Liver (tissue), 9 donors: Measurements from ENCODE around the gene RXFP3. TPM values are rescaled to one million over a fixed set of nuclear protein-coding genes. Genes with fewer than 3 reads are reported as not detected.

Experiments used
- DNase-seq: peaks from one replicate; pipeline ENCODE4 v3.0.0-alpha.2; 2017; ENCODE audit warnings: low spot score
- H3K27ac ChIP-seq, 2 donors: one replicate each; pipeline ENCODE4 v1.7.0; 2013; ENCODE audit warnings: inconsistent platforms in 2 of 2, low read length in 2 of 2, control low read depth in 1 of 2, low read depth in 1 of 2, mild to moderate bottlenecking in 1 of 2
- H3K27me3 ChIP-seq, 4 donors: one replicate each; pipeline versions ENCODE4 v1.6.1 to v1.7.0; 2013; ENCODE audit warnings: low read length in 3 of 4, inconsistent platforms in 1 of 4, mild to moderate bottlenecking in 1 of 4, moderate library complexity in 1 of 4; ENCODE audit not compliant: control insufficient read depth in 4 of 4, insufficient read depth in 4 of 4
- H3K36me3 ChIP-seq, 4 donors: one replicate each; pipeline versions ENCODE4 v1.6.1 to v1.7.0; 2013; ENCODE audit warnings: low read length in 3 of 4, mild to moderate bottlenecking in 3 of 4, low read depth in 1 of 4, moderate library complexity in 1 of 4; ENCODE audit not compliant: control insufficient read depth in 4 of 4, insufficient read depth in 3 of 4
- H3K4me1 ChIP-seq, 4 donors: one replicate each; pipeline versions ENCODE4 v1.6.1 to v1.7.0; 2013; ENCODE audit warnings: low read length in 3 of 4, mild to moderate bottlenecking in 3 of 4, moderate library complexity in 1 of 4; ENCODE audit not compliant: control insufficient read depth in 4 of 4, insufficient read depth in 4 of 4
- H3K4me3 ChIP-seq, 3 donors: one replicate each; pipeline versions ENCODE4 v1.6.1 to v1.7.0; 2013; ENCODE audit warnings: low read length in 3 of 3, control low read depth in 1 of 3, low read depth in 1 of 3, mild to moderate bottlenecking in 1 of 3
- H3K9ac ChIP-seq, 2 donors: one replicate each; pipeline ENCODE4 v1.7.0; 2013; ENCODE audit warnings: low read length in 2 of 2, mild to moderate bottlenecking in 2 of 2, moderate library complexity in 2 of 2, control low read depth in 1 of 2, low read depth in 1 of 2
- H3K9me3 ChIP-seq, 4 donors: one replicate each; pipeline versions ENCODE4 v1.6.1 to v1.7.0; 2013; ENCODE audit warnings: low read length in 3 of 4; ENCODE audit not compliant: control insufficient read depth in 4 of 4
- EGR1 ChIP-seq, 2 donors: IDR thresholded peaks; 2 replicates each; pipeline ENCODE4 v1.6.1; 2016 to 2018; ENCODE audit warnings: antibody characterized with exemption in 2 of 2, low read depth in 2 of 2
- FOXA1 ChIP-seq: IDR thresholded peaks from 2 replicates; pipeline ENCODE4 v1.6.1; 2016; ENCODE audit warnings: antibody characterized with exemption
- HNF4A ChIP-seq, 2 donors: conservative IDR thresholded peaks; 2 replicates each; pipeline ENCODE4 v1.6.1; 2016; ENCODE audit warnings: antibody characterized with exemption in 2 of 2, mild to moderate bottlenecking in 2 of 2
- HNF4G ChIP-seq: IDR thresholded peaks from 2 replicates; pipeline ENCODE4 v1.6.1; 2016; ENCODE audit warnings: antibody characterized with exemption
- JUND ChIP-seq, 2 donors: IDR thresholded peaks; 2 replicates each; pipeline ENCODE4 v1.6.1; 2016; ENCODE audit warnings: antibody characterized with exemption in 2 of 2
- NR2F2 ChIP-seq: IDR thresholded peaks from 2 replicates; pipeline ENCODE4 v1.6.1; 2016; ENCODE audit warnings: antibody characterized with exemption
- RAD21 ChIP-seq, 2 donors: IDR thresholded peaks; 2 replicates each; pipeline ENCODE4 v1.6.1; 2016; ENCODE audit warnings: antibody characterized with exemption in 2 of 2, mild to moderate bottlenecking in 2 of 2
- RXRA ChIP-seq, 2 donors: IDR thresholded peaks; 2 replicates each; pipeline ENCODE4 v1.6.1; 2017 to 2018; ENCODE audit warnings: antibody characterized with exemption in 2 of 2, mild to moderate bottlenecking in 1 of 2
- SP1 ChIP-seq: IDR thresholded peaks from 2 replicates; pipeline ENCODE4 v1.6.1; 2018; ENCODE audit warnings: antibody characterized with exemption, mild to moderate bottlenecking
- YY1 ChIP-seq: IDR thresholded peaks from 2 replicates; pipeline ENCODE4 v1.6.1; 2016; ENCODE audit warnings: antibody characterized with exemption, mild to moderate bottlenecking
- ZBTB33 ChIP-seq: IDR thresholded peaks from 2 replicates; pipeline ENCODE4 v1.6.1; 2016; ENCODE audit warnings: antibody characterized with exemption
- WGBS: extraction: QIAGEN DNeasy Blood & Tissue Kit; methylation state at CpG from one replicate; pipeline ENCODE4 v1.1.7; 2013; 5-methylcytosine and 5-hydroxymethylcytosine counted together
- polyA plus RNA-seq, 2 donors: library from polyadenylated mRNA; stranded (reverse) in 1 of 2; unstranded in 1 of 2; fragments of 200-250 nt in 1 of 2; fragments of >200 nt in 1 of 2; fragmentation: Nextera tagmentation in 1 of 2; extraction: Ambion mirVana in 1 of 2; gene quantifications; one replicate each; pipeline versions ENCODE4 v1.2.1 to v1.2.3, GENCODE V29; 2013 to 2015
- total RNA-seq, 2 donors: library from RNA; depleted of rRNA; stranded (reverse); fragments of >200 nt; gene quantifications; one replicate each; pipeline ENCODE4 v1.2.3, GENCODE V29; 2014
- TF ChIP-seq, protein P1 (sequence below): IDR thresholded peaks from 2 replicates; pipeline ENCODE4 v1.6.1; 2016; ENCODE audit warnings: antibody characterized with exemption
- TF ChIP-seq, protein P2 (sequence below): fragments of 150-350 bp; IDR thresholded peaks from 2 replicates; pipeline ENCODE4 v1.5.1; 2017; ENCODE audit warnings: improper control_type of control experiment, low read depth, low read length; ENCODE audit not compliant: missing input control
- TF ChIP-seq, protein P3 (sequence below): IDR thresholded peaks from 2 replicates; pipeline ENCODE4 v1.6.1; 2016; ENCODE audit warnings: antibody characterized with exemption
- TF ChIP-seq, protein P4 (sequence below): IDR thresholded peaks from 2 replicates; pipeline ENCODE4 v1.6.1; 2016; ENCODE audit warnings: antibody characterized with exemption, mild to moderate bottlenecking
- donor health status: healthy.
- donor health status: healthy.
- donor health status: healthy.
- donor health status: healthy.
- donor health status: healthy.

The RXFP3 gene
- total and polyA plus RNA-seq, 4 donors, result not detected

GRCh38 chr5:33969572-33970452 lies 33.6 kb downstream of the RXFP3 start:
- Histone ChIP-seq H3K4me3 (no peak overlapping the region), H3K36me3 (no peaks in the 10 kb centered on the region), H3K9ac (no peak overlapping the region), H3K4me1 (no peaks in the 10 kb centered on the region), H3K27me3 (no peaks in the 10 kb centered on the region), H3K27ac (no peak overlapping the region), H3K9me3 (no peaks in the 10 kb centered on the region)
- no peak for DNase-seq
- 69% methylated on average over 10 of the region's 10 CpGs for WGBS
- TF ChIP-seq HNF4G, result no peak
- TF ChIP-seq HNF4A (conservative IDR thresholded peaks at IDR 0.05), result no peak
- TF ChIP-seq, protein P1, sequence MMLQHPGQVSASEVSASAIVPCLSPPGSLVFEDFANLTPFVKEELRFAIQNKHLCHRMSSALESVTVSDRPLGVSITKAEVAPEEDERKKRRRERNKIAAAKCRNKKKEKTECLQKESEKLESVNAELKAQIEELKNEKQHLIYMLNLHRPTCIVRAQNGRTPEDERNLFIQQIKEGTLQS, result no peak
- TF ChIP-seq EGR1 (IDR thresholded peaks at IDR 0.05; ENCODE audit: low read depth in 2 of 2), result no peak
- no peak for TF ChIP-seq FOXA1
- no peak for TF ChIP-seq NR2F2
- no peak for TF ChIP-seq ZBTB33
- no peak for TF ChIP-seq SP1
- TF ChIP-seq, protein P2, sequence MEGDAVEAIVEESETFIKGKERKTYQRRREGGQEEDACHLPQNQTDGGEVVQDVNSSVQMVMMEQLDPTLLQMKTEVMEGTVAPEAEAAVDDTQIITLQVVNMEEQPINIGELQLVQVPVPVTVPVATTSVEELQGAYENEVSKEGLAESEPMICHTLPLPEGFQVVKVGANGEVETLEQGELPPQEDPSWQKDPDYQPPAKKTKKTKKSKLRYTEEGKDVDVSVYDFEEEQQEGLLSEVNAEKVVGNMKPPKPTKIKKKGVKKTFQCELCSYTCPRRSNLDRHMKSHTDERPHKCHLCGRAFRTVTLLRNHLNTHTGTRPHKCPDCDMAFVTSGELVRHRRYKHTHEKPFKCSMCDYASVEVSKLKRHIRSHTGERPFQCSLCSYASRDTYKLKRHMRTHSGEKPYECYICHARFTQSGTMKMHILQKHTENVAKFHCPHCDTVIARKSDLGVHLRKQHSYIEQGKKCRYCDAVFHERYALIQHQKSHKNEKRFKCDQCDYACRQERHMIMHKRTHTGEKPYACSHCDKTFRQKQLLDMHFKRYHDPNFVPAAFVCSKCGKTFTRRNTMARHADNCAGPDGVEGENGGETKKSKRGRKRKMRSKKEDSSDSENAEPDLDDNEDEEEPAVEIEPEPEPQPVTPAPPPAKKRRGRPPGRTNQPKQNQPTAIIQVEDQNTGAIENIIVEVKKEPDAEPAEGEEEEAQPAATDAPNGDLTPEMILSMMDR, result peak; percentile 52
- peak; percentile 67 to 80 for TF ChIP-seq RAD21 (IDR thresholded peaks at IDR 0.05)
- TF ChIP-seq JUND (IDR thresholded peaks at IDR 0.05), result no peak
- no peak for TF ChIP-seq RXRA (IDR thresholded peaks at IDR 0.05)

DNA sequence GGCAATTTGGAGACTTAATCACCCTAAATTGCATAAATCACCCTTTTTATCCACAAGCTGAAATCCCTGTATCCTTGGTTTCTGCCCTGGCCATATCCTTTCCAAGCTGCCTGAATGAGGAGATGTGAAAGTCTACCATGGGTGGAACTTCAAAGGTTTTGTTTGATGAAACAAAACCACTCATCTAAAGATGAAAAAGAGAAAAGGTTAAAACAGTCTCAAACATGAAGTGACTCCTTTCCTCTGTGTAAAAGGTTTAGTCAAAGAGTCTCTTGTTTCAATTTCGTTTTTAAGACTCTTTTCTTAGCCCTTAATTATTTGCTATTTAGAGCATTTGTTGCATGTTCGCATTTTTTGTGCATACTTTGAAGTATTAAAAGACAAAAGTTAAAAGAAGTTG lies 37.1 kb downstream of the RXFP3 start:
- WGBS, result 79% methylated on average over 2 of the region's 2 CpGs
- no peaks in the 10 kb centered on the region for H3K4me1 ChIP-seq
- H3K27me3 ChIP-seq, result no peaks in the 10 kb centered on the region
- no peaks in the 10 kb centered on the region for H3K9me3 ChIP-seq
- H3K9ac ChIP-seq, result no peak overlapping the region
- TF ChIP-seq, protein P3, sequence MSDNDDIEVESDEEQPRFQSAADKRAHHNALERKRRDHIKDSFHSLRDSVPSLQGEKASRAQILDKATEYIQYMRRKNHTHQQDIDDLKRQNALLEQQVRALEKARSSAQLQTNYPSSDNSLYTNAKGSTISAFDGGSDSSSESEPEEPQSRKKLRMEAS, result no peak
- TF ChIP-seq, protein P4, sequence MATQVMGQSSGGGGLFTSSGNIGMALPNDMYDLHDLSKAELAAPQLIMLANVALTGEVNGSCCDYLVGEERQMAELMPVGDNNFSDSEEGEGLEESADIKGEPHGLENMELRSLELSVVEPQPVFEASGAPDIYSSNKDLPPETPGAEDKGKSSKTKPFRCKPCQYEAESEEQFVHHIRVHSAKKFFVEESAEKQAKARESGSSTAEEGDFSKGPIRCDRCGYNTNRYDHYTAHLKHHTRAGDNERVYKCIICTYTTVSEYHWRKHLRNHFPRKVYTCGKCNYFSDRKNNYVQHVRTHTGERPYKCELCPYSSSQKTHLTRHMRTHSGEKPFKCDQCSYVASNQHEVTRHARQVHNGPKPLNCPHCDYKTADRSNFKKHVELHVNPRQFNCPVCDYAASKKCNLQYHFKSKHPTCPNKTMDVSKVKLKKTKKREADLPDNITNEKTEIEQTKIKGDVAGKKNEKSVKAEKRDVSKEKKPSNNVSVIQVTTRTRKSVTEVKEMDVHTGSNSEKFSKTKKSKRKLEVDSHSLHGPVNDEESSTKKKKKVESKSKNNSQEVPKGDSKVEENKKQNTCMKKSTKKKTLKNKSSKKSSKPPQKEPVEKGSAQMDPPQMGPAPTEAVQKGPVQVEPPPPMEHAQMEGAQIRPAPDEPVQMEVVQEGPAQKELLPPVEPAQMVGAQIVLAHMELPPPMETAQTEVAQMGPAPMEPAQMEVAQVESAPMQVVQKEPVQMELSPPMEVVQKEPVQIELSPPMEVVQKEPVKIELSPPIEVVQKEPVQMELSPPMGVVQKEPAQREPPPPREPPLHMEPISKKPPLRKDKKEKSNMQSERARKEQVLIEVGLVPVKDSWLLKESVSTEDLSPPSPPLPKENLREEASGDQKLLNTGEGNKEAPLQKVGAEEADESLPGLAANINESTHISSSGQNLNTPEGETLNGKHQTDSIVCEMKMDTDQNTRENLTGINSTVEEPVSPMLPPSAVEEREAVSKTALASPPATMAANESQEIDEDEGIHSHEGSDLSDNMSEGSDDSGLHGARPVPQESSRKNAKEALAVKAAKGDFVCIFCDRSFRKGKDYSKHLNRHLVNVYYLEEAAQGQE, result no peak
- no peak for TF ChIP-seq FOXA1
- no peak for TF ChIP-seq EGR1 (IDR thresholded peaks at IDR 0.05; ENCODE audit: low read depth in 2 of 2)
- TF ChIP-seq HNF4A (conservative IDR thresholded peaks at IDR 0.05), result no peak
- TF ChIP-seq RXRA (IDR thresholded peaks at IDR 0.05), result no peak
- TF ChIP-seq YY1, result no peak
- H3K36me3 ChIP-seq, result peaks cover 0 to 6% (median 1%) of the 10 kb centered on the region in 4 donors
- no peak overlapping the region for H3K27ac ChIP-seq
- no peak for DNase-seq
- H3K4me3 ChIP-seq, result no peak overlapping the region
